ENCODE measurements around the gene FIBP. TPM values are rescaled to one million over a fixed set of nuclear protein-coding genes. Genes with fewer than 3 reads are reported as not detected.
"Not testable (repeated sequence)": the region's sequence is repeated elsewhere in the genome, so short reads cannot be mapped to it uniquely, and the experiment has no call there.

FIBP gene
- total RNA-seq, 1 experiment from 2014 or later: 60.8 TPM

DNA sequence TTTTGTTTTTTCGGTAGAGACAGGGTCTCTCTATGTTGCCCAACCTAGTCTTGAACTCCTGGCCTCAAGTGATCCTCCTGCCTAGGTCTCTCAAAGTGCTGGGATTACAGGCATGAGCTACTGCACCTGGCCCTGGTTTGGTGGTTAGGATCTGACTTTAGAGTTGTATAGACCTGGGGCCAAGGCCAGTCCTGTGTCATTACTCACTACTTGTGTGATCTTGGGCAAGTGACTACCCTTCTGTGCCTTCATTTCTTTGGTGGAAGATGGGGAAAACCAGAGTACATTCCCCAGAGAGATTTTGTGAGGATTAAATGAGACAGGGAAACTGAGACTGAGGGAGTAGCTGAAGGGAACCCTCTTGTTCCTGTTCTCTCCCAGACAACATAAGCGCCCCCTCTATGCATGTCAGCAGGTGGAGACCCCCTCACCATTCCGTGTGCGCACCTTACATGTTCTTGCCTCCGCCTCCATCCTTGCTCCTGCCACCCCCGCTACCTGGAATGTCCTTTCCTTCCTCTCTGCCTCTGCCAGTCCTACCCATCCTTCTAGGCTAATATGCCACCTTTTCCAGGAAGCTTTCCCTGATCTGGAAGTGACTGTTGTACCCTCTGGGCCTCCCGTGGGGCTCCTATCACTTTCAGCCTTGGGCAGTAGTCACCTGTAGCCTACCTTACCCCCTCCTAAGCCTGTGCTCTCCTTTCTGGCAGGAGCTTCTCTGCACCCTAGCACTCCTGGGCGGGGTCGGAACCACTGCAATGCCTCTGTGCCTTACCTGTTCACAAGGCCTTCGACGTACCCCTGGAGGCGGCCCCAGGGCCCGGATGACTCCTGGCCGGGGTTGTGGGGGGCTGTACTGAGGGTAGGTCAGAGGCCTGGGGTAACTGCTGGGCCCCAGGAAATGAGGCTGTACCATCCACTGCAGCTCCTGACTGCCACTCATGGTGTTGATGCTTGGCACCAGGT lies 8.0 kb upstream of the FIBP start:
- in situ Hi-C loops (cut with HindIII; ENCODE audit: low pct_unique_long_range_greater_than_20kb, low sequenced_read_pairs): no loop called here
- DNase-seq (ENCODE audit: low read depth, low spot score): no peak

DNA sequence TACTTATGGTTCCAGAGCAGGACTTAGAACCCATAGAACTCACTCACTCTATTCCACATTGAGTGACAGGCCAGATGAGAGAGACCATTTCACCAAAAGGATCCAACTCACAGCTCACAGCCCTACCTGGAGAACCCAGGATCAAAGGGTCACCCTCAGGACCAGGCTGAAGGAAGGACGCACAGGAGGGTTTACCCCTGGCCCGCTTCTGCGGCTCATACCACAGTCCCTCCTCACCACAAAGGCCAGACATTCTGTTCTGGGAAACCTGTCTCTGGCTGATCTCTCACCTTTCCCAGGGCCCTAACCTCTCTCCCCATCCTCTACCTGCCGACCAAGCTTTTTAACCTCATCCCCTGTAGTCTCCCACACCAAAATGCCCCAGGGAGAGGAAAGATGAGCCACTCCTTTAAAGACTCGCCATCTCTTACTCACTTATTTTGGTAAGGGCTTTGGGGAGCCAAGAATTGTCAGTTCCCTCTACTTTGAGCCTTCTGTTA lies 7.3 kb upstream of the FIBP start:
- no peak for DNase-seq (ENCODE audit: low read depth, low spot score)
- in situ Hi-C loops (cut with HindIII; ENCODE audit: low pct_unique_long_range_greater_than_20kb, low sequenced_read_pairs): no loop called here

DNA sequence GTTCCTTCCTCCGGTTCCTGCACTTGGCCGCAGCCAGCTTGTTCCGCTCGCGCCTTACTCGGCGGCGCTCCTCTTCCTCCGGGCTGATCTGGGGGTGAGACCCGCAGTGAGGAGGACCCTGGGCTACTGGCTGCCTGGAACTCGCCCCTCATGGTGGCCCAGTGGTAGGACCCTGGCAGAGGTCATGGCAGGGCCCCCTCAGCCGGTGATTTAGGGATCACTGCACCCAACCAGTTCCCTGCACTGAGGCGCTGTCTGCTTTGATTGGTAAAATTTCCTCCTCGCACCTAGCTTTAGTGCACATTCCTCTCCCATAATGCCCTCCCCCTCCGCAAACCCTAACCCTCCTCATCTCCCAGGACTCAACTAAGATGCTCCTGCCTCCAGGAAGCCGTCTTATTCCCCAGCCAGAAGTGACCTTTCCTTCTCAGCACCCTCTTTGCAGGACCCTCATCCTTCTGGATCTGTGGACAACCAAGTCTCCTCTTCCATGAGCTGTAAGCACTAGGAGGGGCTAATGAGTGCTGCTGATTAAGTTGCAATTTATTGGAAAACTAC lies 5.8 kb upstream of the FIBP start:
- in situ Hi-C loops (cut with HindIII; ENCODE audit: low pct_unique_long_range_greater_than_20kb, low sequenced_read_pairs): no loop called here
- no peak for DNase-seq (ENCODE audit: low read depth, low spot score)

DNA sequence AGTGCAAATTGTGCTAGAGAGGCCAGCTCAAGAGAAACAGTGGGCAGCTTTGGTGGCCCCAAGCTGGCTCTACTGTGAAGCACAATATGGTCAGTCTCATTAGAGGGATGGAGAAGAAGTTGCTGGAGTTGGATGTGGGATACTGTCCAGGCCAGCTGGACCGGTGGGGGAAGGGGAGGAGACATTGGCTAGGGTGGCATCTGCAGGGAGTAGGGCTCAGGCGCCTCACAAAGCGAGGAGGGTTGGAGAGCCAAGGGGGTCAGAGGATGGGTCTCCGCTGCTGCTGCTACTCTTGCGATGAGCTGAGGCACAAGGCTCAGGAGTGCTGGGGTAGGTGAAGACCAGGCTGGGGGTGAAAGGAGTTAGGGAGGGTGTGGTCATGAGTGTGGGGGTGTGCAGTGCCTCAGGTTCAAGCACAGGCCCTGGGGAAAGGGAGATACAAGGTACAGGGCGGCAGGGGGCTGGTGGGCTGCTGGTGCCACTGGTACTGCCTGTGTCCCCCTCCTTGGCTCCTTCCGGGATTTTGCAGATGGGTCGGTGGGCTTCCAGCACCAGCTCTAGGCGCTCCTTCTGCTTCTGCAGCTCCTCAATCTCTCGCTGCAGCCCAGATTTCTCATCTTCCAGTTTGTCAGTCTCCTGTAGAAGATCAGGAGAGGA lies 4.5 kb upstream of the FIBP start:
- in situ Hi-C loops (cut with HindIII; ENCODE audit: low pct_unique_long_range_greater_than_20kb, low sequenced_read_pairs): no loop called here
- DNase-seq (ENCODE audit: low read depth, low spot score): no peak

DNA sequence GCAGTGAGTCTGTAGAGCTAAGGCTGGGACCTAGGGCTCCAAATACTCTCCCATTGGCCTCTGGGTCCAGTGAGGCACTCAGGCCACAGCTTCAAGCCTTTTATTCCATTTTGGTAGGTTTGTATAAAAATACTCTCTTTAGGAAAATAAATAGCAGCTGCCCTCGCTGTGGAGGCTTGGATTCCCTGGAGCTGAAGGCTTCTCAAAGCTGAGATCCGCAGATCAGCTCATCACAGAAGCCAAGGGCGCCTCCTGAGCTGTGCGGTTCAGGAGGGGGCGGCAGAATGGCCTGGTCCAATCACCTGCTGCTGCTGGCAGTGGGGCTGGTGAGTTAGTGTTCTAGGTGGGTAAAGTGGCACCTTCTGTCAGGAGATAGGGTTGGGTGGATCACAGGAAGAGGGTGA lies 3.9 kb upstream of the FIBP start:
- in situ Hi-C loops (cut with HindIII; ENCODE audit: low pct_unique_long_range_greater_than_20kb, low sequenced_read_pairs); DNase-seq (ENCODE audit: low read depth, low spot score): not testable (repeated sequence)

DNA sequence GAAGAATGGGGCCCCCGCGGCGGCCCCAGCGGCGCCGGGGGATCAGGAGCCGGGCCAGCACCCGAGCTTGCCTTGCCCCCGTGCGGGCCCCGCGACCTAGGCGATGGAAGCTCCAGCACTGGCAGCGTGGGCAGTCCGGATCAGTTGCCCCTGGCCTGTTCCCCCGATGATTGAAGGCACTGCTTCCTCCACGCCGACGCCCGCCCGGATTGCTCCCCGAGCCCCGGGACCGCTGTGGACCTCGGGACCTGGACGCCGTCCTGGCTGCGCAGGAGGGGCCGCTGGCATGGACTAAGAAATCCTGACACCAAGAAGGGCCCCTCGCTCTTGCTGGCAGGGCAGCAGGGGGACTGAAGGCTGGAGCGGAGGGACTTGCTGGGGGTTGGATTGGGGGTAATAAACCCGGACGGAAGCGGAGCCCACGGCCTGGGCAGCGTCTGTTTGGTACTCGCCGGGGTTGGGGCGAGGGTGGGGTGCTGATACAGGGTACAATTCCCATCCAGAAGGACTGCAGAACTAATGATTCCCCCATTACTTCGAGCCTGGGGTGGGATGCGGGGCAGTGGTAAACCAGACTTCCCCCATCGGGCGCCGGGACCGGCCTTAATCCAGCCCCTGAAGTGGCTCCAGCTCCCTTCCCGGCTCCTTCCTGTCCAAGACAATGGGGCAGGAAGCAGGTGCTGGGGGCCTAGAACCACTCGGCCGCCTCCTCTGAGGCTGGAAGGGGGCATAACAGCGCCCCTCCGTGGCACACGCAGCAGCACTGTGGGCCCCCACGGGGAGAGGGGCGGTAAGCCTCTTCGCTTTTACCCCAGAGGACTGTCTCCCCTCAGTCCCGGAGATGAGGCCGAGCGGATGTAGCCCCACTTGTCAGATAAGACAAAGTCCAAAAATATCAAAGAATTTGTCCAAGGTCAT lies 3.2 kb upstream of the FIBP start:
- in situ Hi-C loops (cut with HindIII; ENCODE audit: low pct_unique_long_range_greater_than_20kb, low sequenced_read_pairs): no loop called here
- no peak for DNase-seq (ENCODE audit: low read depth, low spot score)

DNA sequence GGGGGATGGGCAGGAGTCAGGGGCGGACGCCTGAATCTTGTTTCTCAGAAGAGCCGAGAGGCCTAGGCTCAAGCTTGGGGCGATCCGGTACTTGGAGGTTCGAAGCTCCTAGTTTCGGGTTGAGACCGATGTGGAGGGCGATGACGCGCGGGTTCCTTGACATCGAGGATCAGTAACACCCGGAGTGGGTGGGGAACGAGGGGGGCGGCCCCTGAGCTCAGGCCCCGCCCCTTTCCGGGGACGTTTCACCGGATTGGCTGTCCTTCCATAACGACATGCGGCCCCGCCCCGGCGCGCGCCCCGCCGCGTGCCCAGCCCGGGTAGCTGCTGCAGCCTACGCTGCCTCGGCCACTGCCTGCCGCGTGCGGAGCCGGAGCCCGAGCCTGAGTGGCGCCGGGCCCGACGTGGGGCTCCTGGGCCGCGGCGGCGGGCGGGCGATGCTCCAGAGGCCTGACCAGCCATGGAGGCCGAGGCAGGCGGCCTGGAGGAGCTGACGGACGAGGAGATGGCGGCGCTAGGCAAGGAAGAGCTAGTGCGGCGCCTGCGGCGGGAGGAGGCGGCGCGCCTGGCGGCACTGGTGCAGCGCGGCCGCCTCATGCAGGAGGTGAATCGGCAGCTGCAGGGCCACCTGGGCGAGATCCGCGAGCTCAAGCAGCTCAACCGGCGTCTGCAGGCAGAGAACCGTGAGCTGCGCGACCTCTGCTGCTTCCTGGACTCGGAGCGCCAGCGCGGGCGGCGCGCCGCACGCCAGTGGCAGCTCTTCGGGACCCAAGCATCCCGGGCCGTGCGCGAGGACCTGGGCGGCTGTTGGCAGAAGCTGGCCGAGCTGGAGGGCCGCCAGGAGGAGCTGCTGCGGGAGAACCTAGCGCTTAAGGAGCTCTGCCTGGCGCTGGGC lies 2.3 kb upstream of the FIBP start, which contains the start of gene CCDC85B:
Gene CCDC85B (plus strand): TSS at position 350 of the 895 bp plus-strand sequence. CDS start 111 bp downstream, at position 461.
- in situ Hi-C loops (cut with HindIII; ENCODE audit: low pct_unique_long_range_greater_than_20kb, low sequenced_read_pairs): no loop called here
- DNase-seq (ENCODE audit: low read depth, low spot score): peak; percentile 88

DNA sequence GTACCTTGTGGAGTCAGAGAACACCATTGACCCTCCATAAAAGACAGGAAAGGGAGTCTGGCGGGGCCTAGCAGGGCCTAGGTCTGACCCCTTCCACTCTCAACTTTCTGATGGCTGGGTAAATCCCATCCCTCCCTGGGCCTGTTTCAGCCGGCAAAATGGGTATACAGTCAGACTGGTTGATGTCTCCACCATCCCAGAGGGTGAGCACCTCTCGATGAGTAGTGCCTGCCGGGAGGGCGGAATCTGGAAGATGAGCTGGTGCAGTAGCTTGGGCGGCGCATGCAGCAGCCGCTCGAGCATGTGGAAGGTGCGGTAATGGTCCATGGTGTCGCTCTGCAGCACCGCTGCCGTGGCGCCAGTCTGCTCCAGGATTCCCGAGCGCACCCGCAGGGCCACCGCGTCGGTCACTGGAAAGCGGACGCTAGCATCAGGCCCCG lies 528 bp downstream of the FIBP start:
- in situ Hi-C loops (cut with HindIII; ENCODE audit: low pct_unique_long_range_greater_than_20kb, low sequenced_read_pairs): no loop called here

DNA sequence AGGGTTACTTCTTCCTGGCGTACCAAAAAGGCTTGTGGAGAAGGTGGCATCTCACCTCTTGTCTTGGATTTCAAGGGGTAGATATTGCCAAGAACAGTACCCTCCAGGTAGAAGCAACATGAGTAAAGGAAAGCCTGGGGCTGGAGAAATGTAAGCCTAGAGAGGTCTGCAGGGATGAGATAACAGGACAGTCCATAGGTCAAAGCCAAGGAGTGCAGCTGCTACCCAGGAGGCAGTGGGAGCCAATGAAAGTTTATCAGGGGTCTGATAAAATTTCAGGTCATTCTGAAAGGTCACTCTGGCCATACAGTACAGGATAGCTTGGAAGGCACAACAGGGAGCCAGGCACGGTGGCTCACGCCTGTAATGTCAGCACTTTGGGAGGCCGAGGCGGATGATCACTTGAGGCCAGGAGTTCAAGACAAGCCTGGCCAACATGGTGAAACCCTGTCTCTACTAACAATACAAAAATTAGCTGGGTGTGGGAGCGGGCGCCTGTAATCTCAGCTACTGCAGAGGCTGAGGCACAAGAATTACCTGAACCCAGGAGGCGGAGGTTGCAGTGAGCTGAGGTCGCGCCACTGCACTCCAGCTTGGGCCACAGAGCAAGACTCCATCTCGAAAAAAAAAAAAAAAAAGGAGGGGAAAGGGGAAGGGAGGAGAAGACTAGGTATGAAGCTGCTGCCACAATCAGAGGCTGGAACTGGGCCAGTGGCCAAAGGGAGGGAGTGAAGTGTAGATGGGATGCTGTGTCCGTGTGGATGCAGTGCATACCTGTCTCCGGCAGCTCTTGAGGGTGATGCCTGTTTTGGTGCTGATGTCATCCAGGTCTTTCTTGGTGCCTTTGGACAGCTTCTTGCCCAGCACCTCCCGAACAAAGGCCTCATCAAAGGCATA lies 1.2 kb downstream of the FIBP start:
- DNase-seq (ENCODE audit: low read depth, low spot score): no peak
- in situ Hi-C loops (cut with HindIII; ENCODE audit: low pct_unique_long_range_greater_than_20kb, low sequenced_read_pairs): no loop called here

More for the DNA sequence above, 528 bp downstream of the FIBP start:
- no peak for DNase-seq (ENCODE audit: low read depth, low spot score)

DNA sequence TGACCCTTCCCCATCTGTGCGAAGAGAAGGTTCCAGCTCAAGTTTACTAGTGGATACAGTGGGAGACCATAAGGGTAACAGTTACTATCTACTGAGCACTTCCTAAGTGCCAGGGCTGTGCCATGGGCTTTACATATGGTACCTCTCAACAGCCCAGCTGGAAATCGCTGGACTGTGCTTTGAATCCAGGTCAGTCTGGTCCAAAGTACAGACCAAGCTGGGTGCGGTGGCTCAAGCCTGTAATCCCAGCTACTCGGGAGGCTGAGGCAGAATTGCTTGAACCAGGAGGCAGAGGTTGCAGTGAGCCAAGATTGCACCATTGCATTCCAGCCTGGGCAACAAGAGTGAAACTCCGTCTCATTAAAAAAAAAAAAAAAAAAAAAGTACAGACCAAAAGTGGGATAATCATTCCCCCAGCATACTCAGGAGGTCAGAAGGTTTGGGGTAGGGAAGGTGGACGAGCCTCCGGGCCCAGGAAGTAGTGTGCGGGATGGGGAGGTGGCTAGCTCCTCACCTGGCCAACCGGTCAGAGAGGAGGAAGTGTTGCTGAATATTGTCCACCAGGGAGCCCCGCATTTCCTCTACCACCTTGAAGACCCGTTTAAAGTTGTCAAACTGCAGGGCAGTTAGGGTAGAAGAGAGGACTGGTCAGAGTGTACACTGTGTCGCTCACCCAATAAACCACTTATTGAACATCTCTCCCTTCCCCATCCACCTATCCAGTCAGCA lies 2.3 kb downstream of the FIBP start:
- no peak for DNase-seq (ENCODE audit: low read depth, low spot score)
- in situ Hi-C loops (cut with HindIII; ENCODE audit: low pct_unique_long_range_greater_than_20kb, low sequenced_read_pairs): no loop called here

DNA sequence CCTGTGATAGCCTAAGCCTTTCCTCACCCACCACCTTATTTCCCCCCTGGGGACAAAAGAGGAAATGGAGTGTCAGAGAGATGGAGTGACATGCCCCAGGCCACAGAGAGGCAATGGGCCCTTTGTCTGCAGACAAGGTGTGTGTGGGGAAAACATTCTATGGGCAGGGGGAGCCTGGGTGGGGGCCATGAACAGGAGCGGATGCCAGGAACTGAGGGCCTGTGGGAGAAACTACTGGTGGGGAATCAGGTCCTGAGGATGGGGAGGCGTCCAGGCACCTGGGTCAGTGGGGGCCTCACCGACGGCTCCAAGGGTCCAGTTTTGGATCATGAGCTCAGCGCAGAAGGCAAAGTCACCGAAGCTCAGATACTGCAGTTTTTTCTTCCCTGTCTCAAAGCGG lies 3.0 kb downstream of the FIBP start:
- no peak for DNase-seq (ENCODE audit: low read depth, low spot score)
- in situ Hi-C loops (cut with HindIII; ENCODE audit: low pct_unique_long_range_greater_than_20kb, low sequenced_read_pairs): no loop called here

DNA sequence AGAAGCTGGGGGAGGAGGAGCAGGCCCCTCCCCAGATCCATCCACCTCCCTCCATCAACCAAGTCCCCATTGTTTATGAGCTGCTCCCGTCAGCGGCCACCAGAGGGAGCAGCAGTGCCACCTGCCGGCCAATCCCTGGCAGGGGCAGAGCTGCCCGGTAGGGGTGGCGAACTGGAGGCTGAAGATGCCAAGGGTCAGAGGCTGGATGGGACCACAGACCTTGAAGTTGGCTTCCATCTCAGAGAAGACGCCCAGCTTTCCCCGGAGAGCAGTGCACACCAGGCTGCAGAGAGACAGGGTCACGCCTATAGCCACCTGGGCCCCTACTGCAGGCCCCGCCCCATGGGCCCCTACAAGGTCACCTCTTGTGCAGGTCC lies 3.6 kb downstream of the FIBP start:
- in situ Hi-C loops (cut with HindIII; ENCODE audit: low pct_unique_long_range_greater_than_20kb, low sequenced_read_pairs): no loop called here
- DNase-seq (ENCODE audit: low read depth, low spot score): peak; percentile 74

DNA sequence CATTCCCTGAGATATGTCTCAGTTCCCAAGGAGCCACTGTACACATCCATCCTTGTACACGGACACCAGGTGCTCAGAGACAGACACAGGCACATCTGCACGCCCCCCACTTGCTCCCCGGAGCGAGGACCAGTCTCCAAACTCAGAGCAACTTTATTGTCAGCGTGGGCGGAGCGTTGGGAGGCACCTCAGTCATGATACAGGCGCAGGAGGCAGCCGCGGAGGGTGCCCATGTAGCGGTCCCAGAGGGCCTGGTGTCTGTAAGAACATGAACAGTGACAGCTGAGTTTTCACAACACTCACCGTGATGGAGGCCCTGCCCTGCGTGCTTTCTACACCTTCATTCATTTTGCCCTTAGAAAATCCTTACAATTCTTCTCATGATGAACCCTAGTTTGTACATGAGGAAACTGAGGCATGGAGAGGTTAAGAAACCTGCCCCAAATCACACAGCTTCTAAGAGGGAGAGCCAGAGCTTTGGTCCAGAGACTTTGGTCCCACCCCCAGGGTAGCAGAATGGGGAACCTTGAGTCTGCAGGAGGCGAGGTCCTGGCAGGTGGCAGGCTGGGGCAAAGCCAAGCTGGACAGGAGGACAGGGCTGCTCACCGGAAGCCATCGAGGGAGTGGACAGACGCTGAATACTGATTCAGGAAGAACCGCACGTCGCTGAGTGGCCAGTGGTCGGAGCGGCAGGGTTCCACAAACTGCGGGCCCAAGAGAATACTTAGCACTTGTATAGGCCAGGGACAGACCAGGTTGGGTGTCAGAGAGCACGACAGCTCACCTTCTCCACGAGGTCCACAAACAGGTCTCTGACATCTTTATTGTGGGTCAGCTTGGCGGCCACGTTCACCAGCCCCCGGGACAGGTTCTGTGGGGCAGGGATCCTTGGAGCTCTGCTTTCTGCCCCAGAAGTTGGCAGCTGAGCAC lies 4.2 kb downstream of the FIBP start:
- in situ Hi-C loops (cut with HindIII; ENCODE audit: low pct_unique_long_range_greater_than_20kb, low sequenced_read_pairs): no loop called here
- DNase-seq (ENCODE audit: low read depth, low spot score): no peak

Data from SK-MEL-5 (cell line).